HG02623 (cell line): ENCODE measurements around the gene TXNL4B.
A peak's percentile ranks its signal among the peaks of the same experiment; 100 is the strongest.

Experiments used
- ATAC-seq: cut with Tn5 transposase; IDR thresholded peaks from one replicate; pipeline ENCODE4 v1.9.1; 2021; ENCODE audit warnings: moderate library complexity; ENCODE audit not compliant: unreplicated experiment

The TXNL4B gene

GRCh38 chr16:72093448-72094265 is at the start of gene TXNL4B, which contains the start of gene DHX38:
Gene TXNL4B (minus strand): TSS chr16:72093620. CDS start chr16:72090749, 2,871 bp downstream.
Gene DHX38 (plus strand): TSS chr16:72093847. CDS start chr16:72096158, 2,311 bp downstream.
- ATAC-seq: peak; percentile 97

- ATAC-seq: no peak
Observed at GRCh38 chr16:72142476-72142875, 49.1 kb upstream of the TXNL4B start.

GRCh38 chr16:72139908-72140307 is 46.5 kb upstream of the TXNL4B start:
- no peak for ATAC-seq

- ATAC-seq: no peak
Observed at GRCh38 chr16:72138064-72138572, 44.7 kb upstream of the TXNL4B start.

- ATAC-seq: no peak
Observed at GRCh38 chr16:72137380-72138063, 44.1 kb upstream of the TXNL4B start.

GRCh38 chr16:72134507-72134906 is 41.1 kb upstream of the TXNL4B start:
- no peak for ATAC-seq

- no peak for ATAC-seq
Observed at GRCh38 chr16:72132726-72133125, 39.3 kb upstream of the TXNL4B start.

- ATAC-seq: no peak
Observed at GRCh38 chr16:72131036-72131435, 37.6 kb upstream of the TXNL4B start.

GRCh38 chr16:72129976-72130656 is 36.7 kb upstream of the TXNL4B start:
- no peak for ATAC-seq

GRCh38 chr16:72128701-72129100 is 35.3 kb upstream of the TXNL4B start:
- ATAC-seq: no peak

- ATAC-seq: no peak
Observed at GRCh38 chr16:72126429-72126765, 33.0 kb upstream of the TXNL4B start.

- no peak for ATAC-seq
Observed at GRCh38 chr16:72125635-72126428, 32.4 kb upstream of the TXNL4B start.

GRCh38 chr16:72124761-72125634 is 31.6 kb upstream of the TXNL4B start:
- ATAC-seq: peak; percentile 53

GRCh38 chr16:72124148-72124547 is 30.7 kb upstream of the TXNL4B start:
- no peak for ATAC-seq

GRCh38 chr16:72123426-72123825 is 30.0 kb upstream of the TXNL4B start:
- ATAC-seq: no peak

GRCh38 chr16:72122916-72123315 is 29.5 kb upstream of the TXNL4B start:
- no peak for ATAC-seq

GRCh38 chr16:72122308-72122707 is 28.9 kb upstream of the TXNL4B start:
- ATAC-seq: no peak

GRCh38 chr16:72120026-72120425 is 26.6 kb upstream of the TXNL4B start:
- ATAC-seq: no peak

- no peak for ATAC-seq
Observed at GRCh38 chr16:72113616-72113945, 20.2 kb upstream of the TXNL4B start.
